GM10248 (cell line): ENCODE measurements around the gene ZFAND3.

Experiments used
- CTCF ChIA-PET: fragments of 300-600 bp; sonication (Branson Sonifier 250); formaldehyde crosslinking; extraction: SDS; loops from one replicate; lab custom pipeline; 2021; ENCODE audit warnings: antibody characterized with exemption; lab: Yijun Ruan, JAX
- POLR2A ChIA-PET: fragments of 350-650 bp; sonication (Branson Sonifier 250); formaldehyde crosslinking; extraction: SDS; loops from one replicate; lab custom pipeline; 2020; ENCODE audit warnings: antibody characterized with exemption; lab: Yijun Ruan, JAX
- DNase-seq: peaks from one replicate; pipeline ENCODE4 v3.0.0; 2012; ENCODE audit errors: extremely low spot score
- CTCF ChIP-seq: IDR thresholded peaks from 2 replicates; pipeline ENCODE4 v1.5.1; 2012; ENCODE audit warnings: mild to moderate bottlenecking, low read depth; ENCODE audit errors: extremely low read depth, missing control alignments, control extremely low read depth

The ZFAND3 gene

GRCh38 chr6:37862992-37863391 lies 43.5 kb downstream of the ZFAND3 start:
- no peak for DNase-seq
- POLR2A ChIA-PET: interaction anchor here (0.7 kb wide), 1 partner anchor 1543 kb away, joined by 3 read pairs; no protein-coding TSS in a partner anchor
- no peak for TF ChIP-seq CTCF
- CTCF ChIA-PET: no interaction called here

GRCh38 chr6:37864250-37864649 lies 44.7 kb downstream of the ZFAND3 start:
- POLR2A ChIA-PET: no interaction called here
- no peak for DNase-seq
- CTCF ChIA-PET: no interaction called here
- TF ChIP-seq CTCF: no peak

GRCh38 chr6:37865504-37865903 lies 46.0 kb downstream of the ZFAND3 start:
- TF ChIP-seq CTCF: no peak
- ChIA-PET CTCF (interaction anchor here (0.7 to 0.9 kb wide), 2 partner anchors 16 to 59 kb away, joined by 3 read pairs; no protein-coding TSS in a partner anchor), POLR2A (no interaction called here)
- no peak for DNase-seq

- TF ChIP-seq CTCF: no peak
- ChIA-PET CTCF (interaction anchor here (0.8 to 1.2 kb wide), 3 partner anchors 8 to 57 kb away, joined by 3 read pairs; no protein-coding TSS in a partner anchor), POLR2A (no interaction called here)
- no peak for DNase-seq
Observed at GRCh38 chr6:37866590-37867507, 47.3 kb downstream of the ZFAND3 start.

GRCh38 chr6:37867756-37868446 lies 48.4 kb downstream of the ZFAND3 start:
- ChIA-PET CTCF (interaction anchor here (1.0 to 1.2 kb wide), 2 partner anchors 9 to 14 kb away, joined by 3 read pairs; no protein-coding TSS in a partner anchor), POLR2A (no interaction called here)
- TF ChIP-seq CTCF: no peak

GRCh38 chr6:37868447-37868825 lies 48.9 kb downstream of the ZFAND3 start:
- TF ChIP-seq CTCF: no peak
- ChIA-PET CTCF (interaction anchor here (1.0 kb wide), 1 partner anchor 14 kb away, joined by 3 read pairs; no protein-coding TSS in a partner anchor), POLR2A (no interaction called here)
- no peak for DNase-seq

More at GRCh38 chr6:37867756-37868446, 48.4 kb downstream of the ZFAND3 start:
- DNase-seq: no peak
